Gastroesophageal sphincter (tissue), 3 donors: ENCODE measurements around the gene CPVL.

Experiments used
- EP300 ChIP-seq: sonication (generic); formaldehyde crosslinking; IDR thresholded peaks from one replicate; pipeline ENCODE4 v1.6.1; 2017; ENCODE audit warnings: antibody characterized with exemption, mild to moderate bottlenecking
- POLR2A ChIP-seq, 2 donors: fragments of 450-650 bp; IDR thresholded peaks; one replicate each; pipeline ENCODE4 v1.6.1; 2017; ENCODE audit warnings: antibody characterized with exemption in 2 of 2, mild to moderate bottlenecking in 2 of 2, moderate library complexity in 1 of 2
- POLR2AphosphoS5 ChIP-seq: sonication (generic); formaldehyde crosslinking; IDR thresholded peaks from one replicate; pipeline ENCODE4 v1.6.1; 2017; ENCODE audit warnings: antibody characterized with exemption
- TF ChIP-seq, protein P1 (sequence below), 4 experiments: fragments of 200-600 bp in 2 of 4; fragments of 450-650 bp in 2 of 4; sonication (generic) in 1 of 4; IDR thresholded peaks; one replicate each; pipeline ENCODE4 v1.5.1; 2017 to 2019; ENCODE audit warnings: antibody characterized with exemption in 4 of 4, mild to moderate bottlenecking in 2 of 4, moderate library complexity in 2 of 4

DNA sequence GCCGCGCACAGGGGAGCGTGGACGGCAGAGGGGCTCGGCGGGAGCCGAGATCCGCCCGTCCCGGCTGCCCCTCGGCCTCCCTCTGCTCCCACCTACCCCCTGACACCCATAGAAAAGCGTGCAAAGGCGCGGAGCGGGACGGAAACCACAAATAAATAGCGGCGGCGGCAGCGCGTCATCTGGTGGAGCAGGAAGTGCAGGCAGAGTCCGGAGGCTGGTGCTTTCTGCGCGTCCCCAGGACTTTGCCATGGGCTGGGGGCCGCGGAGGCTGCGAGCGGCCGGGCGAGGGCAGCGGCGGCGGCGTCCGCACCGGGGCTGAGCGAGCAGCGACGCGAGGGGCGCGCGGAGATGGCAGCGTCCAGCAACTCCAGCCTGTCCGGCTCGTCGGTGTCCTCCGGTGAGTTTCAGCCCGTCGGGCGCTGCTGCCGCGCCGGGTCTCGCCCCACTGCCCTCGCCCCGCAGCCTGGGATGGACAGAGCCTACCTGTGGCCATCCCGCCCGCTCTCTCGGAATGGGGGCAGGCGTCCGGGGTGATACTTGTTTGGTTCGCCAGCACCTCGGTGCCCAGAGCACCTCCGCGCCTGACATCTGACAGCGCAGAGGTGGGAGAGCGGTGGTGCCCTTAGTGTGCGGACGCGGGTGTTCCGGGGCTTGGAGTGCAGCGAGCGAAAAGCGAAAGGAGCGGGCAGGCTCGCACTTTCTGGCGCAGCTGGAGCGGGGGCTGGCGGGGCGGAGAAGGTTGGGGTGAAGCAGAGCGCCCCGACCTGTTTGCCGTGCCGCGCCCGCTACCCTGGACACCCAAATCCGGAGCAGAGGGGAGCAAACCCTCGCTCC, 48.5 kb upstream of the CPVL start, which contains the start of gene CHN2:
- TF ChIP-seq POLR2A (IDR thresholded peaks at IDR 0.05) (peak; percentile 12 to 40), POLR2AphosphoS5 (peak; percentile 10), EP300 (no peak)
- TF ChIP-seq, protein P1, sequence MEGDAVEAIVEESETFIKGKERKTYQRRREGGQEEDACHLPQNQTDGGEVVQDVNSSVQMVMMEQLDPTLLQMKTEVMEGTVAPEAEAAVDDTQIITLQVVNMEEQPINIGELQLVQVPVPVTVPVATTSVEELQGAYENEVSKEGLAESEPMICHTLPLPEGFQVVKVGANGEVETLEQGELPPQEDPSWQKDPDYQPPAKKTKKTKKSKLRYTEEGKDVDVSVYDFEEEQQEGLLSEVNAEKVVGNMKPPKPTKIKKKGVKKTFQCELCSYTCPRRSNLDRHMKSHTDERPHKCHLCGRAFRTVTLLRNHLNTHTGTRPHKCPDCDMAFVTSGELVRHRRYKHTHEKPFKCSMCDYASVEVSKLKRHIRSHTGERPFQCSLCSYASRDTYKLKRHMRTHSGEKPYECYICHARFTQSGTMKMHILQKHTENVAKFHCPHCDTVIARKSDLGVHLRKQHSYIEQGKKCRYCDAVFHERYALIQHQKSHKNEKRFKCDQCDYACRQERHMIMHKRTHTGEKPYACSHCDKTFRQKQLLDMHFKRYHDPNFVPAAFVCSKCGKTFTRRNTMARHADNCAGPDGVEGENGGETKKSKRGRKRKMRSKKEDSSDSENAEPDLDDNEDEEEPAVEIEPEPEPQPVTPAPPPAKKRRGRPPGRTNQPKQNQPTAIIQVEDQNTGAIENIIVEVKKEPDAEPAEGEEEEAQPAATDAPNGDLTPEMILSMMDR (IDR thresholded peaks at IDR 0.05): peak in 1 of 4 experiments; percentile 14
